Natural killer cell treated with Interleukin-12 subunit alpha and Interleukin-12 subunit beta and Interleukin-15 and Interleukin-18, amount 100 ng/mL, for 72 hours (primary cell): ENCODE data around the gene ZDHHC6. TPM values are rescaled to one million over a fixed set of nuclear protein-coding genes. Genes with fewer than 3 reads are reported as not detected.

Source experiments
- ATAC-seq, 2 donors: fragments of 150-1000 bp; cut with Tn5 transposase in 1 of 2; sonication (Bioruptor Pico), chemical (Tn5 transposase) in 1 of 2; 2 replicates each; pipeline ENCODE4 v1.10.0; 2021
- DNase-seq: peaks from one replicate; pipeline ENCODE4 v3.0.0; 2022; ENCODE audit warnings: low spot score
- H3K27ac Mint-ChIP-seq, 2 donors: 1 replicate in 1 of 2; 2 replicates in 1 of 2; pipeline ENCODE4 v1.8.0; 2022; ENCODE audit warnings: mixed read lengths in 2 of 2, mild to moderate bottlenecking in 1 of 2, moderate library complexity in 1 of 2
- H3K27me3 Mint-ChIP-seq, 2 donors: 1 replicate in 1 of 2; 2 replicates in 1 of 2; pipeline ENCODE4 v1.8.0; 2022; ENCODE audit warnings: mixed read lengths in 2 of 2
- H3K36me3 Mint-ChIP-seq: one replicate; pipeline ENCODE4 v1.8.0; 2022; ENCODE audit warnings: mixed read lengths
- H3K4me1 Mint-ChIP-seq, 2 donors: 1 replicate in 1 of 2; 2 replicates in 1 of 2; pipeline ENCODE4 v1.8.0; 2022; ENCODE audit warnings: low read depth in 2 of 2, mixed read lengths in 2 of 2, mild to moderate bottlenecking in 1 of 2
- H3K4me3 Mint-ChIP-seq: one replicate; pipeline ENCODE4 v1.8.0; 2022; ENCODE audit warnings: mixed read lengths
- H3K9me3 Mint-ChIP-seq: 2 replicates; pipeline ENCODE4 v1.8.0; 2022; ENCODE audit warnings: mixed read lengths
- total RNA-seq, 2 donors: library from RNA; stranded (reverse); gene quantifications; one replicate each; pipeline ENCODE4 v1.2.3, GENCODE V29; 2022

The ZDHHC6 gene
- total RNA-seq, 2 donors from 2014 or later, result 46.6 to 52.8 TPM

GRCh38 chr10:112461029-112461887 lies 14.5 kb upstream of the ZDHHC6 start:
- peaks cover 13% of the 10 kb centered on the region for H3K36me3 Mint-ChIP-seq
- peak in 1 of 2 donors; percentile 75 for ATAC-seq
- H3K27ac Mint-ChIP-seq, result peak overlapping the region; percentile 50 to 86
- H3K4me3 Mint-ChIP-seq, result no peak overlapping the region
- H3K27me3 Mint-ChIP-seq, result no peaks in the 10 kb centered on the region
- no peak for DNase-seq
- peaks cover 23 to 24% of the 10 kb centered on the region in 2 donors for H3K4me1 Mint-ChIP-seq
- H3K9me3 Mint-ChIP-seq, result no peaks in the 10 kb centered on the region

DNA sequence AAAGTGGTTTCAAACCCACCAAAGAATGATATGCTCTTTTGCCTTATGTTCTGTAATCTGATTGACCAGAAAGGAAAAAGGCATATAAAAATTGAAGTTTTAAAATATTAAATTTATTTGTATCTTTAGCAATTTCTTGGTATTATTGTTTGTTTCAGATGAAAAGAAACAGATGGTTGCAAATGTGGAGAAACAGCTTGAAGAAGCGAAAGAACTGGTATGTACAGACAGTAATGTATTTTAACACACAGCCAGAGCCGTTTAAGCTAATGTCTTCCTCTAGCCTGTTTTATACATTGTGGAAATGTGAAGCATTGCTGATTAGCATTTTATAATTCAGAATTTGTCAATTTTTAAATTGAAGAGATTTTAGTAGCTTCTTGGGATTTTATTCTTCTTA lies 13.7 kb upstream of the ZDHHC6 start:
- no peaks in the 10 kb centered on the region for H3K9me3 Mint-ChIP-seq

DNA sequence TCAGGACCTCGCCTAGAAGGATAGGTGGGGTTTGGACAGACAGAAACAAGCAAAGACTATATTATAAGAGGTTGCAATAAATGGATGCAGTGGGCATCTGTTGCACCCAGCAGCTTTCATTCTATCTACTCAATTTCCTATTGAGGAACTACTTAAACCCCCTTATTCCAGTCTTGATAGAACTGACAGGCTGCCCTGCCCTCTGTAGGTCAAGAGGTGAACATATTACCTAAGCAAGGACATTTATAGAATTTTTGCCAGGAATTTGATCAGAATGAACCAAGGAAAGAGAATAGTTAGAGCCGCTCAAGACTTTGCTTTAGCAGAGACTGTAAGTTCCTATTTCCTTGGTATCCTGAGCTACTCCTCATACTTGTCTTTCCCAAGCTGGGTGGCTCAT lies 9.8 kb upstream of the ZDHHC6 start:
- no peak overlapping the region for H3K27ac Mint-ChIP-seq
- no peak for ATAC-seq
- no peak for DNase-seq
- H3K36me3 Mint-ChIP-seq, result no peaks in the 10 kb centered on the region
- no peak overlapping the region for H3K4me3 Mint-ChIP-seq
- no peaks in the 10 kb centered on the region for H3K27me3 Mint-ChIP-seq
- peaks cover 22 to 27% of the 10 kb centered on the region in 2 donors for H3K4me1 Mint-ChIP-seq
- H3K9me3 Mint-ChIP-seq, result no peaks in the 10 kb centered on the region

More for the DNA sequence above, 13.7 kb upstream of the ZDHHC6 start:
- H3K27me3 Mint-ChIP-seq, result no peaks in the 10 kb centered on the region
- H3K27ac Mint-ChIP-seq, result no peak overlapping the region
- H3K4me3 Mint-ChIP-seq, result no peak overlapping the region
- DNase-seq (no peak), ATAC-seq (no peak)
- peaks cover 8% of the 10 kb centered on the region for H3K36me3 Mint-ChIP-seq
- H3K4me1 Mint-ChIP-seq, result peaks cover 25 to 26% of the 10 kb centered on the region in 2 donors

DNA sequence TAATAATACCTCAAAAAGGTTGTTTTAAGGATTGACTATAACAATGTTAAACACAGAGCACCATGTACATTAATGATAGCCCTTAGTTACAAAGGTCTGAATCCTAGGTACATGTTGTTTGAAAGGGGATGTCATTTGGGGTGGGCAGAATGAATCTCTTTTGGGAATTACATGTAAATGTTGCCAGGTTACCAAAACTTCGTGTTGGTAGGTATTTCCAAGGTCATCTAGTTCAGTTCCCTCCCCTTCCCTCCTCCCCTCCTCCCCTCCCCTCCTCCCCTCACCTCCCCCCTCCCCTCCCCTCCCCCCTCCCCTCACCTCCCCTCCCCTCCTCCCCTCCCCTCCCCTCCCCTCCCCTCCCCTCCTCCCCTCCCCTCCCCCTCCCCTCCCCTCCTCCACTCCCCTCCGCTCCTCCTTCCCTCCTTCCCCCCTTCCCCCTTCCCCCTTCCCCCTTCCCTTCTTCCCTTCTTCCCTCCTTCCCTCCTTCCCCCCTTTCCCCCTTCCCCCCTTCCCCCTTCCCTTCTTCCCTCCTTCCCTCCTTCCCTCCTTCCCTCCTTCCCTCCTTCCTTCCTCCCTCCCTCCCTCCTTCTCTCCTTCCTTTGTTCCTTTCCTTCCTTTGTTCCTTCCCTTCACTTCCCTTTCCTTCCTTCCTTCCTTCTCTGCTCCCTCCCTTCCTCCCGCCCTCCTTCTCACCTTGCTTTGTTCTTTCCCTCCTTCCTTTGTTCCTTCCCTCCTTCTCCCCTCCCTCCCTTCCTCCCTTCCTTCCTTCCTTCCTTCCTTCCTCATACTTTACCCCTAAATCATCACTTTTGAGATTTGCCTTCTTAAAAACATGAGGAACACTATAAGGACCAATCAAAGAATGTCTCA lies 8.4 kb upstream of the ZDHHC6 start:
- ATAC-seq (no peak), DNase-seq (no peak)
- Mint-ChIP-seq H3K4me1 (peaks cover 24 to 27% of the 10 kb centered on the region in 2 donors), H3K4me3 (peak overlapping the region; percentile 10), H3K27ac (peak overlapping the region; percentile 45 to 85), H3K36me3 (no peaks in the 10 kb centered on the region), H3K9me3 (no peaks in the 10 kb centered on the region), H3K27me3 (no peaks in the 10 kb centered on the region)

DNA sequence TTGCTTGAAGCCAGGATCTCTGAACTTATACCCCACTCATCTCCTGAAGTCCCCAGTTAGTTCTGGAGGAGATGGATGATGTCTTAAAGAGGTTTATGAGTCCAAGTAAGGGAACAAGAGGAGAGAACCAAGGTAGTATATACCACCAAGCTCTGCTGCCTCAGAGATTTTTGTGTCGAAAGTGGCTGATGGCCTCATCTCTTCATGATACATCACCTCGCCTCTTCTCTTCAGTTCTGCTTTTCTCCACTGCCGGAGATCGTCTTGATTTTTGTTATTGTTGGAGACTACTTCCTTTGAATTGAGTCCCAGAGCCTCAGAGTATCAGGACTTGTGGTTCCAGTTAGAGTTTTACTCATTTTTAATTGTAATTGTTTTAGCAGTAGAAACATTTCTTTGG lies 2.2 kb upstream of the ZDHHC6 start:
- Mint-ChIP-seq H3K36me3 (peaks cover 7% of the 10 kb centered on the region), H3K27ac (peak overlapping the region; percentile 91 to 93), H3K27me3 (no peaks in the 10 kb centered on the region), H3K4me3 (peak overlapping the region; percentile 97), H3K9me3 (no peaks in the 10 kb centered on the region), H3K4me1 (peaks cover 29 to 32% of the 10 kb centered on the region in 2 donors)
- DNase-seq, result no peak
- ATAC-seq, result no peak

- ATAC-seq (no peak), DNase-seq (no peak)
- Mint-ChIP-seq H3K27me3 (no peaks in the 10 kb centered on the region), H3K4me1 (peaks cover 27 to 41% of the 10 kb centered on the region in 2 donors), H3K4me3 (peak overlapping the region; percentile 97), H3K9me3 (no peaks in the 10 kb centered on the region), H3K27ac (peak overlapping the region; percentile 91 to 93), H3K36me3 (peaks cover 7% of the 10 kb centered on the region)
Measured at GRCh38 chr10:112447620-112447928, 860 bp upstream of the ZDHHC6 start.

- no peaks in the 10 kb centered on the region for H3K9me3 Mint-ChIP-seq
- peak overlapping the region; percentile 97 for H3K4me3 Mint-ChIP-seq
- H3K4me1 Mint-ChIP-seq, result peaks cover 39 to 52% of the 10 kb centered on the region in 2 donors
- no peak for DNase-seq
- H3K27ac Mint-ChIP-seq, result peak overlapping the region; percentile 91 to 93
- H3K36me3 Mint-ChIP-seq, result peaks cover 18% of the 10 kb centered on the region
- H3K27me3 Mint-ChIP-seq, result no peaks in the 10 kb centered on the region
- no peak for ATAC-seq
Measured at GRCh38 chr10:112446055-112446854, 459 bp downstream of the ZDHHC6 start.

DNA sequence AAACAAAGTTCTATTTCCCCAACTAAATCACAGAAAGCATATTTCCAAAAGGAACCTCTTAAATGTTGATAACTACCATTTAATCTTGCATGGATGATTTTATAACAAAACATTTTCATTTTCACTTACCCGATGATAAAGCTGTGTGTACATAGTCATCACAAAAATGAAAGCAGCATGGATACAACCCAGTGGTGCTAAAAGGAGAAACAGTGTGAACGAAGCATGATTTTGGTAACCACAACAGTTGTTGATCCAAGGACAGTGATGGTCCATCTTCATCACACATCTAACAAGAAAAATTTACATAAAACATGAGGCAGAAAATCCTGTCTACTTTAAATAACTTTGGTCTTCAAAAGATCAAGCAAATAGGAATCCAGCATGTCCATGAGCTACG lies 4.7 kb downstream of the ZDHHC6 start:
- H3K27ac Mint-ChIP-seq, result peak overlapping the region; percentile 76 to 93
- no peaks in the 10 kb centered on the region for H3K9me3 Mint-ChIP-seq
- no peaks in the 10 kb centered on the region for H3K27me3 Mint-ChIP-seq
- H3K36me3 Mint-ChIP-seq, result peaks cover 29% of the 10 kb centered on the region
- H3K4me1 Mint-ChIP-seq, result peaks cover 31 to 41% of the 10 kb centered on the region in 2 donors
- H3K4me3 Mint-ChIP-seq, result peak overlapping the region; percentile 53
- ATAC-seq (peak; percentile 75 to 76), DNase-seq (no peak)

DNA sequence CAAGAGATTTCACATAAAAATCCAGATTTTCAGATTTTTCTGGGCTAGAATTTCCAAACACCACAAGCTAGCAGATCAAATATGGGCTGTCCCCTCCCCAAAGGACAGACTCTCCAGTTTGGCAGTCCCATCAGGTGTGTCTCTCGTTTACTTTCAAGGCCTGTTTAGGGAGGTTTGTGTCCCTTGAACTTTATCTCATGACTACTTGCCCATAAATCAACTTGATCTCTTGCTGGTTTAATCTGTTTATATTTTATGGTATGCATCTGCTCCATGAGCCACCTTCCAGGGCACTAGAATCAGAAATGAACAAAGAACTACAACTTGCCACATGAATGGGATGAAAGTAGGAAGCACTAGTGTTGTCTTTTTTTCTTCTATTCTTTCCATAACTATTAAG lies 5.2 kb downstream of the ZDHHC6 start:
- Mint-ChIP-seq H3K27ac (peak overlapping the region; percentile 76 to 93), H3K36me3 (peaks cover 29% of the 10 kb centered on the region), H3K4me1 (peaks cover 31 to 41% of the 10 kb centered on the region in 2 donors), H3K4me3 (peak overlapping the region; percentile 53), H3K9me3 (no peaks in the 10 kb centered on the region), H3K27me3 (no peaks in the 10 kb centered on the region)
- DNase-seq (no peak), ATAC-seq (no peak)

DNA sequence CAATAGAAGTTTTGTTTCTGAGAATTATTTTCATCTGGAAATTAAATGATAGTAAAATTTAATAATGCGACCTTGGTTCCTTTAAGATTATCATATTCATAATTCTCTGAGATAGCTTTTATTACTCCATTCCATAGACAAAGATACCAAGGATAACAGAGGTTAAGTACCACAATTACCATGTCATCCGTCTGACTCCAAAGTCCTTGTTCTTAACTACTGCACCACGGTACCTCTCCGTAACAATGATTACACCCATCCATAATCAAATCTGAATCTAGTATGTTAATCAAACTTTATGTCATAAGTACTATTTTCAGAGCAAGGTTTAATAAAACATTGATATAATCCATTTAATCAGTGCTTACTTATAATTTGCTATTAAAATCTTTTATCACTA lies 8.4 kb downstream of the ZDHHC6 start:
- peaks cover 18 to 21% of the 10 kb centered on the region in 2 donors for H3K4me1 Mint-ChIP-seq
- no peaks in the 10 kb centered on the region for H3K9me3 Mint-ChIP-seq
- ATAC-seq (no peak), DNase-seq (no peak)
- peaks cover 28% of the 10 kb centered on the region for H3K36me3 Mint-ChIP-seq
- no peaks in the 10 kb centered on the region for H3K27me3 Mint-ChIP-seq
- H3K4me3 Mint-ChIP-seq, result no peak overlapping the region
- H3K27ac Mint-ChIP-seq, result no peak overlapping the region

- ATAC-seq (no peak), DNase-seq (no peak)
- peaks cover 0 to 3% of the 10 kb centered on the region in 2 donors for H3K4me1 Mint-ChIP-seq
- H3K36me3 Mint-ChIP-seq, result peaks cover 20% of the 10 kb centered on the region
- no peak overlapping the region for H3K4me3 Mint-ChIP-seq
- H3K27ac Mint-ChIP-seq, result no peak overlapping the region
- no peaks in the 10 kb centered on the region for H3K27me3 Mint-ChIP-seq
- no peaks in the 10 kb centered on the region for H3K9me3 Mint-ChIP-seq
Measured at GRCh38 chr10:112434988-112435619, 11.6 kb downstream of the ZDHHC6 start.

DNA sequence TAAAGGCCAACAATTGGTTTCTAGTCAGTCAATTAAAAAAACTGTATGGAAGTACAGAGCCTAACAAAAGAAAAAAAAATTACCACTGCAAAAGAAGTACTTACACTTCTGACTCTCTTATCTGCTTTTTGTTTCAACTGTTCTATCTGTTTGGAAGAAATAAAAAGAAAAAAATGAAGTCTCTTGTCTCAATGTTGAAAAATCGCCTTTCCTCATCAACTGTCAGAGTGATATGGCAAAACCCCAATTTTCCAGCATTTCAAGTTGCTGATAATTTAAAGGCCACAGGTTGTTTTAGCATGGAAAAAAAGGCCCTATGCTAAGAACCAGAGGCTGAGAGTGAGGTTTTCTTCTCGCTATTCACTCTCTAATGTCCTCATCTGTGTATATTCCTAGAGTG lies 13.6 kb downstream of the ZDHHC6 start:
- H3K9me3 Mint-ChIP-seq, result no peaks in the 10 kb centered on the region
- H3K27me3 Mint-ChIP-seq, result no peaks in the 10 kb centered on the region
- ATAC-seq (no peak), DNase-seq (no peak)
- no peak overlapping the region for H3K4me3 Mint-ChIP-seq
- H3K4me1 Mint-ChIP-seq, result peaks cover 7 to 9% of the 10 kb centered on the region in 2 donors
- H3K27ac Mint-ChIP-seq, result no peak overlapping the region
- H3K36me3 Mint-ChIP-seq, result peaks cover 24% of the 10 kb centered on the region

GRCh38 chr10:112429654-112430230 lies 17.0 kb downstream of the ZDHHC6 start:
- no peak overlapping the region for H3K4me3 Mint-ChIP-seq
- DNase-seq, result no peak
- H3K27ac Mint-ChIP-seq, result peak overlapping the region; percentile 22 to 58
- no peaks in the 10 kb centered on the region for H3K9me3 Mint-ChIP-seq
- peaks cover 38% of the 10 kb centered on the region for H3K36me3 Mint-ChIP-seq
- H3K27me3 Mint-ChIP-seq, result no peaks in the 10 kb centered on the region
- H3K4me1 Mint-ChIP-seq, result peaks cover 5 to 7% of the 10 kb centered on the region in 2 donors
- no peak for ATAC-seq
